CD4-positive, alpha-beta memory T cell (primary cell): ENCODE results near the gene PEG3. TPM values are rescaled to one million over a fixed set of nuclear protein-coding genes. Genes with fewer than 3 reads are reported as not detected.

ENCODE experiments used
- CTCF ChIA-PET: fragments of 350-600 bp; sonication (Branson Sonifier 250); formaldehyde crosslinking; loops from one replicate; lab custom pipeline; 2021; ENCODE audit warnings: inconsistent platforms; ENCODE audit not compliant: partially characterized antibody; lab: Charles Lee
- POLR2A ChIA-PET: fragments of 350-600 bp; sonication (Branson Sonifier 250); formaldehyde crosslinking; loops from one replicate; lab custom pipeline; 2021; ENCODE audit not compliant: partially characterized antibody; lab: Charles Lee
- DNase-seq, 5 donors: peaks; one replicate each; pipeline versions ENCODE4 v3.0.0 to v3.0.0-alpha.2; 2020 to 2022; ENCODE audit warnings: mixed read lengths in 1 of 5
- H3K27ac ChIP-seq: one replicate; pipeline ENCODE4 v1.7.0; 2013; ENCODE audit warnings: low read depth, low read length
- H3K27me3 ChIP-seq: 2 replicates; pipeline ENCODE4 v1.7.0; 2013; ENCODE audit warnings: mild to moderate bottlenecking, low read length, moderate library complexity; ENCODE audit not compliant: insufficient read depth
- H3K36me3 ChIP-seq: 2 replicates; pipeline ENCODE4 v1.7.0; 2013; ENCODE audit warnings: mild to moderate bottlenecking, low read length, moderate library complexity; ENCODE audit not compliant: insufficient read depth
- H3K4me1 ChIP-seq: 2 replicates; pipeline ENCODE4 v1.7.0; 2013; ENCODE audit warnings: mild to moderate bottlenecking, low read length, moderate library complexity; ENCODE audit not compliant: insufficient read depth
- H3K4me3 ChIP-seq, 2 donors: one replicate each; pipeline ENCODE4 v1.7.0; 2013; ENCODE audit warnings: low read length in 2 of 2, mild to moderate bottlenecking in 1 of 2
- H3K9me3 ChIP-seq, 2 donors: one replicate each; pipeline ENCODE4 v1.7.0; 2013; ENCODE audit warnings: low read length in 2 of 2, control low read depth in 1 of 2; ENCODE audit not compliant: control insufficient read depth in 1 of 2
- H3K27ac Mint-ChIP-seq, 7 donors: one replicate each; pipeline ENCODE4 v1.8.0; 2020 to 2021; ENCODE audit warnings: mixed read lengths in 7 of 7, mild to moderate bottlenecking in 6 of 7, inconsistent platforms in 3 of 7, moderate library complexity in 3 of 7
- H3K27me3 Mint-ChIP-seq, 2 donors: one replicate each; pipeline ENCODE4 v1.8.0; 2020 to 2021; ENCODE audit warnings: mixed read lengths in 2 of 2
- H3K36me3 Mint-ChIP-seq, 2 donors: one replicate each; pipeline ENCODE4 v1.8.0; 2020 to 2021; ENCODE audit warnings: mixed read lengths in 2 of 2, inconsistent platforms in 1 of 2, mild to moderate bottlenecking in 1 of 2
- H3K4me1 Mint-ChIP-seq, 4 donors: one replicate each; pipeline ENCODE4 v1.8.0; 2020 to 2021; ENCODE audit warnings: mixed read lengths in 4 of 4, mild to moderate bottlenecking in 1 of 4
- H3K4me3 Mint-ChIP-seq, 8 donors: one replicate each; pipeline ENCODE4 v1.8.0; 2020 to 2021; ENCODE audit warnings: mixed read lengths in 8 of 8, mild to moderate bottlenecking in 7 of 8, moderate library complexity in 6 of 8, inconsistent platforms in 3 of 8
- H3K9me3 Mint-ChIP-seq, 8 donors: one replicate each; pipeline ENCODE4 v1.8.0; 2020 to 2021; ENCODE audit warnings: mixed read lengths in 8 of 8, mild to moderate bottlenecking in 5 of 8, inconsistent platforms in 3 of 8, moderate library complexity in 1 of 8
- intact Hi-C: fragments of 100-400 bp; cut with micrococcal nuclease; formaldehyde crosslinking; loops from one replicate; pipeline ENCODE4 v1.15.1; 2023
- polyA plus RNA-seq, 2 donors: library from polyadenylated mRNA; unstranded; fragments of 300-500 nt; fragmentation: Illumina TruSeq; gene quantifications; one replicate each; pipeline ENCODE4 v1.2.3, GENCODE V29; 2021
- total RNA-seq, 2 experiments: library from RNA; stranded (reverse); gene quantifications; one replicate each; pipeline ENCODE4 v1.2.3, GENCODE V29; 2021

The PEG3 gene
- total and polyA plus RNA-seq, 4 experiments from 2014 or later = not detected

GRCh38 chr19:56835401-56835800 is 5.1 kb downstream of the PEG3 start:
- Mint-ChIP-seq H3K27ac (no peak overlapping the region), H3K4me3 (no peak overlapping the region), H3K27me3 (peaks cover 0 to 2% of the 10 kb centered on the region in 2 donors), H3K9me3 (peaks cover 9 to 74% (median 52%) of the 10 kb centered on the region in 8 donors), H3K36me3 (peaks cover 11 to 20% of the 10 kb centered on the region in 2 donors), H3K4me1 (peaks cover 0 to 3% (median 0%) of the 10 kb centered on the region in 4 donors)
- POLR2A ChIA-PET = no interaction called here
- DNase-seq = no peak
- Histone ChIP-seq H3K27ac (no peak overlapping the region), H3K27me3 (no peaks in the 10 kb centered on the region), H3K4me3 (no peak overlapping the region), H3K36me3 (no peaks in the 10 kb centered on the region), H3K4me1 (no peaks in the 10 kb centered on the region), H3K9me3 (no peaks in the 10 kb centered on the region)
- intact Hi-C loops = no loop called here
- CTCF ChIA-PET = no interaction called here

- Mint-ChIP-seq H3K4me3 (no peak overlapping the region), H3K27ac (no peak overlapping the region), H3K36me3 (peaks cover 11 to 20% of the 10 kb centered on the region in 2 donors), H3K4me1 (peaks cover 0 to 3% (median 0%) of the 10 kb centered on the region in 4 donors), H3K27me3 (peaks cover 0 to 2% of the 10 kb centered on the region in 2 donors), H3K9me3 (peaks cover 9 to 77% (median 53%) of the 10 kb centered on the region in 8 donors)
- H3K4me3 ChIP-seq = no peak overlapping the region
- no peaks in the 10 kb centered on the region for H3K9me3 ChIP-seq
- H3K27ac ChIP-seq = no peak overlapping the region
- intact Hi-C loops = no loop called here
- POLR2A ChIA-PET = no interaction called here
- no peaks in the 10 kb centered on the region for H3K36me3 ChIP-seq
- CTCF ChIA-PET = no interaction called here
- DNase-seq = no peak
- H3K4me1 ChIP-seq = no peaks in the 10 kb centered on the region
- no peaks in the 10 kb centered on the region for H3K27me3 ChIP-seq
Measured at GRCh38 chr19:56834564-56835375, 5.8 kb downstream of the PEG3 start.

- Mint-ChIP-seq H3K27ac (no peak overlapping the region), H3K36me3 (peaks cover 7 to 14% of the 10 kb centered on the region in 2 donors), H3K4me3 (no peak overlapping the region), H3K9me3 (peaks cover 9 to 70% (median 41%) of the 10 kb centered on the region in 8 donors), H3K4me1 (peaks cover 0 to 1% (median 0%) of the 10 kb centered on the region in 4 donors), H3K27me3 (peaks cover 0 to 2% of the 10 kb centered on the region in 2 donors)
- no peak for DNase-seq
- ChIA-PET POLR2A (no interaction called here), CTCF (no interaction called here)
- Histone ChIP-seq H3K27ac (no peak overlapping the region), H3K36me3 (no peaks in the 10 kb centered on the region), H3K27me3 (no peaks in the 10 kb centered on the region), H3K9me3 (no peaks in the 10 kb centered on the region), H3K4me1 (no peaks in the 10 kb centered on the region), H3K4me3 (no peak overlapping the region)
- intact Hi-C loops = no loop called here
Measured at GRCh38 chr19:56832352-56832928, 8.1 kb downstream of the PEG3 start.

- Histone ChIP-seq H3K4me1 (no peaks in the 10 kb centered on the region), H3K36me3 (no peaks in the 10 kb centered on the region), H3K9me3 (peaks cover 0 to under 1% of the 10 kb centered on the region in 2 donors), H3K4me3 (no peak overlapping the region), H3K27me3 (no peaks in the 10 kb centered on the region), H3K27ac (no peak overlapping the region)
- CTCF ChIA-PET = no interaction called here
- no peak overlapping the region for H3K27ac Mint-ChIP-seq
- intact Hi-C loops = no loop called here
- no peak overlapping the region for H3K4me3 Mint-ChIP-seq
- POLR2A ChIA-PET = no interaction called here
- peaks cover 0 to 2% of the 10 kb centered on the region in 2 donors for H3K27me3 Mint-ChIP-seq
- H3K4me1 Mint-ChIP-seq = peaks cover 0 to 1% (median 0%) of the 10 kb centered on the region in 4 donors
- DNase-seq = no peak
- peaks cover 7 to 10% of the 10 kb centered on the region in 2 donors for H3K36me3 Mint-ChIP-seq
- H3K9me3 Mint-ChIP-seq = peaks cover 9 to 68% (median 35%) of the 10 kb centered on the region in 8 donors
Measured at GRCh38 chr19:56831255-56831654, 9.3 kb downstream of the PEG3 start.

- H3K4me3 ChIP-seq = no peak overlapping the region
- no peaks in the 10 kb centered on the region for H3K36me3 ChIP-seq
- no peaks in the 10 kb centered on the region for H3K4me1 ChIP-seq
- H3K27ac Mint-ChIP-seq = no peak overlapping the region
- no peaks in the 10 kb centered on the region for H3K4me1 Mint-ChIP-seq
- H3K27me3 ChIP-seq = no peaks in the 10 kb centered on the region
- POLR2A ChIA-PET = no interaction called here
- no peak overlapping the region for H3K27ac ChIP-seq
- no peaks in the 10 kb centered on the region for H3K36me3 Mint-ChIP-seq
- no peak overlapping the region for H3K4me3 Mint-ChIP-seq
- H3K27me3 Mint-ChIP-seq = no peaks in the 10 kb centered on the region
- peaks cover 4 to 64% (median 29%) of the 10 kb centered on the region in 8 donors for H3K9me3 Mint-ChIP-seq
- intact Hi-C loops = no loop called here
- peaks cover 0 to 4% of the 10 kb centered on the region in 2 donors for H3K9me3 ChIP-seq
- DNase-seq = no peak
- CTCF ChIA-PET = no interaction called here
Measured at GRCh38 chr19:56829596-56829995, 10.9 kb downstream of the PEG3 start.

- no peaks in the 10 kb centered on the region for H3K27me3 Mint-ChIP-seq
- Histone ChIP-seq H3K27ac (no peak overlapping the region), H3K4me1 (no peaks in the 10 kb centered on the region), H3K27me3 (no peaks in the 10 kb centered on the region), H3K4me3 (no peak overlapping the region), H3K36me3 (no peaks in the 10 kb centered on the region), H3K9me3 (peaks cover 0 to 4% of the 10 kb centered on the region in 2 donors)
- no peaks in the 10 kb centered on the region for H3K36me3 Mint-ChIP-seq
- H3K9me3 Mint-ChIP-seq = peaks cover 0 to 66% (median 26%) of the 10 kb centered on the region in 8 donors
- ChIA-PET POLR2A (no interaction called here), CTCF (no interaction called here)
- H3K4me1 Mint-ChIP-seq = no peaks in the 10 kb centered on the region
- no peak overlapping the region for H3K27ac Mint-ChIP-seq
- DNase-seq = no peak
- no peak overlapping the region for H3K4me3 Mint-ChIP-seq
- intact Hi-C loops = no loop called here
Measured at GRCh38 chr19:56827708-56828107, 12.8 kb downstream of the PEG3 start.

- no peak for DNase-seq
- H3K27ac Mint-ChIP-seq = no peak overlapping the region
- no peak overlapping the region for H3K4me3 Mint-ChIP-seq
- peaks cover 0 to 69% (median 26%) of the 10 kb centered on the region in 8 donors for H3K9me3 Mint-ChIP-seq
- POLR2A ChIA-PET = no interaction called here
- no peaks in the 10 kb centered on the region for H3K4me1 Mint-ChIP-seq
- Histone ChIP-seq H3K27me3 (no peaks in the 10 kb centered on the region), H3K27ac (no peak overlapping the region), H3K36me3 (no peaks in the 10 kb centered on the region), H3K9me3 (peaks cover 0 to 8% of the 10 kb centered on the region in 2 donors), H3K4me1 (no peaks in the 10 kb centered on the region), H3K4me3 (no peak overlapping the region)
- CTCF ChIA-PET = no interaction called here
- intact Hi-C loops = no loop called here
- no peaks in the 10 kb centered on the region for H3K27me3 Mint-ChIP-seq
- peaks cover 0 to 2% of the 10 kb centered on the region in 2 donors for H3K36me3 Mint-ChIP-seq
Measured at GRCh38 chr19:56823956-56824355, 16.6 kb downstream of the PEG3 start.
